GM18520 (cell line): ENCODE results near the gene PLPP7.

Experiments
- ATAC-seq: cut with Tn5 transposase; IDR thresholded peaks from one replicate; pipeline ENCODE4 v1.9.1; 2021; ENCODE audit not compliant: unreplicated experiment

The PLPP7 gene

DNA sequence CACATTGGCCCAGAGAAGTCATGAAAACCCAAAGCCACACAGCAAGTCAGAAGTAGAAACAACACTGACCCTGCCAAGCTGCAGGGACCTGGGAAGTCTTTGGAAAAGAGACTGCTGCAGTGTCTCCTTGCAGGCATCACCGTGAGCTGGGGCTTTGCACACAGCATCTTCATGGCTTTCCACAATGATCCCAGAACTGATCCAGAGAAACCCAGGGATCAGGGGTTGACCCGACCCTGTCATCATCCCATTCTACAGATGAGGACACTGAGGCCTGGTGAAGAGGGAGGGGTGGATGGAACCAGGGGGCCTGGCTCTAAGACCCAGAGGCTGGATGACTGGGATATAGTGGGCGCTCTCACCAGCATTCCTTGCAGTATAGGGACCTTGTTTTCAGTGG, 8.9 kb upstream of the PLPP7 start:
- ATAC-seq: no peak

DNA sequence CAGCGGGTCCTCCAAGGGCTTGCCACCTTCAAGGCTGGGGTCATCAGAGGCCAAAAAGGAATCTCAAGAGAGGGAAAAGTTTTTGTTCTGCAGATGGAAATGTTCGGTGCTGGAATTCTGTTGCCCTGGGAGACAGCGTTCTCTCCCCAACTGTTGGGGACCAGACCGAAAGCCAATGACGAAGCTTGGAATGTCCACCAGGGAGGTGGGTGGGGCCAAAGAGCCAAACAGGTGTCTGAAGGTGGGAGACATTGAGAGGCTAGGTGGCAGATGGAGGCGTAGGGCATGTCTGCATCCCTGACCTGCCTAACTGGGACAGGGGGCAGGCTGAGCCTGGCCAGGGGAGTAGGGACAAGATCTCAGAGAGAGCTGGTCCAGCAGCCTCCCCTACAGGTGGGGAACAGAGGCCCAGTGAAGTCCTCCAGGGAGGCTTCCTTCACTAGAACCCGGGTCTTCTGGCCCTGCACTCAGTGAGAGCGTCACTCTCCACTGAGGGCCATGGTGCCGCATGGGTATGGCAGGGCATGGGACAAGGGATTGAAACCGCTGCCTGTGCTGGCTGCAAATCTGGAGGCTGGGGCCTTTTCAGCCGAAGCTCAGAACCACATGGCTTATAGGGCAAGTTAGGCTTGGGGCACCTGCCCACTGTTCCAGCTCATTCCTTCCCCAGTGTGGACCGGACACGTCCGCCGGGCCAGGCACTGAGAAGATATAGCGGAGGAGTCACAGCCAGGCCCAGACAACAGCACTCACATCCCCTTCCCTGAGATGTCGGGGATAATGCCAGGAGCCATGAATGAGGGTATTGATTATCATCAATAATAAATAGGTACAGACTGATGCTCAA, 8.2 kb upstream of the PLPP7 start:
- ATAC-seq: no peak

DNA sequence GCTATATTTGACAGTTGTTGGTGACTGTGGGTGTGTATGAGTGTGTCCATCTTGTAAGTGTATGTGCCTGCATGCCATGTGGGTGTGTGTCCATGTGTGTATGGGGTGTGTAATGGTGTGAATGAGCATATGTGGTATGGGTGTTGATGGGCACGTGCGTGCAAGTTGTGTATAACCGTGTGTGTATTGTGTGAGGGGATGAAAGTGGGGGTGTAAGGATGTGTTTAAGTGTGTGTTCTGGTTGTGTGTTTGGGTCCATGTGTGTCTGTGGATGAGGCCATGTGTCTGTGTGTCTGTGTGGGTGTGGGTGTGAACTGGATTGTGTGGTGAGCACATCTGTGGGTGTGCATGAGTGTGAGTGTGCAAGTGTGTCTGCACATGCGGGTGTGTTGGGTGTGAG, 7.3 kb upstream of the PLPP7 start:
- no peak for ATAC-seq

DNA sequence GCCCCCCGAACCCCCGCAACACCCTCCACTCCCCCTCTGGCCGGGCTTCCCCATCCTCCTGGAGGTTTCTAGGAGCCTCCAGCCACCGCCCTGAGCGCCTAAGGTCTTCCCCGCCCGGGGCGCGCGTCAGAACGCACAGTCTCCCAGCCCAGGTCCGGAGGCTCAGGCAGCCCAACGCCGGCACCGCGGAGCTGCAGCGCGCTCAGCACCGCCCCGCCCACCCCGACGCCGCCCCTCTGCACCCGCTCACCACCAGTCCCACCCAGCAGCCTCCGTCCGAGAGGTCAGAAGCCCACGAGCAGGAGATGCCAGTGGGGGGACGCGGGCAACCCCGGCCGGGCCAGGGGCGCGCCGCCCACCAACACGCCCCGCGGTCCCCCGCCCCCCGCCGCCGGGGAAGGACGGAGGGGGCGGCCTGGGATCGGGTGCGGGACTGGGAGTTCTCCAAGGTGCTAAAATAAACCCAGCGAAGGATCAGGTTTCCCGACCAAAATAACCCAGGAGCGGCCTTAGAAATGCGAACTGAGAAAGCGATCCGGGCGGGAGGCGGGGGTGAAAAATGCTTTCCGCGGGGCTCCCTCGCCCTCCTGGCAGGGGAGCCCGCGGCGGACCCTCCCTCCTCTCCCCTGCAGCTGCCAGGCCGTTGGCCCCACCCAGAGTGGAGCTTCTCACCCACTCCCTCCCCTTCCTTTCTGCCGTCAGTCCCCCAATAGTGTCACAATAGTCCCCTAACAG, 6.7 kb upstream of the PLPP7 start:
- ATAC-seq: no peak

DNA sequence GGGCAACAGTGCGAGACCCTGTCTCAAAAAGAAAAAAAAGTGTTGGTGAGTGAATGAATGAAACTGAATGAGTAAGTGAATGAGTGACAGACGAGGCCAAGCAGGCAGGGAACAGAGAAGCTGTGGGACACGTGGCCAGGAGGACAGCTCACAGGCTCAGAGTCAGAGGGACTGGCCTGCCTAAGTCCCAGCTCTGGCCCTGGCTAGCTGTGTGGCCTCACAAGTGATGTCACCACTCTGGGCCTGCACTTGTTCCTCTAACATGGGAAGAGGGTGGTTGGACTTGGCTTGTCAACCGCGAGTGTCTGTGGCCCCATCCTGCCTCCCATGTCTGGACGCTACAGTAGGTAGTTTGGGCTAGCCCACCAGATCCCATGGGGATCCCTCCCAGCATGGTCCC, 4.7 kb upstream of the PLPP7 start:
- no peak for ATAC-seq

DNA sequence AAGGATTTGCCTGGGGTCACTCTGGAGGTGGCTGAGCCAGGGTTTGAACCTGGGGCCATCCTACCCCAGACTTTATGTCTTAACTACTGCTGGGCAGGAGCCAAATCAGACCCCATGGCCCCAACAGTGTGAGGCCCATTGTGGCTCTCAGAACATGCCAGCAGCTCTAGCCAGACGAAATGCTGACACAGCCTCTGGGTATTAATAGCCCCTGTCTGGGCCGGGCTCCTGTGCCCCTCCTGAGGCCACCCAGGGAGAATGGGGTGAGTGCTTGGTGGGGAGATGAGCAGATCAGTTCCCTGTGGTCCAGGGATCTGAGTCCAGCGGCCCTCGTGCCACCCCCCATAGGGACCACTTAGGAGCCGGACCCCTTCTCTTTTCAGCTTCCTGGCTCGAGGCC, 2.2 kb upstream of the PLPP7 start:
- no peak for ATAC-seq

DNA sequence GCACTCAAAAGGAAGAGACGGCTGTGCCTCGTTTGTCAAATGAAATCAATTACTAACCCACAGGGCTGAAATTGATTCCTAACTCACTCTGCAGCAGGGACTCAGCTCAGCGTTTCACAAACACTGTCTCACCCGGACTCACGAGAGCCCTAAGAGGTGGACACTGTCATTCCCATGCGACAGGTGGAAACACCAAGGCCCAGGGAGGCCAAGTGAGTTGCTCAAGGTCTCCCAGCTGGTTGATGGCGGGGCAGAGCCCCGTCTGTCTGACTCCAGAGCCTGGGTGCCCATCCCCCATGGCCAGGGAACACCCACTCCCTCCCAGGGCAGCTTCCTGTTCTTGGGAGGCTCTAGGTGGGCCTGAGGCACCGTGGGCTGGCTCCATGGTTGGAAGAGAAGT, 1.3 kb upstream of the PLPP7 start:
- no peak for ATAC-seq

DNA sequence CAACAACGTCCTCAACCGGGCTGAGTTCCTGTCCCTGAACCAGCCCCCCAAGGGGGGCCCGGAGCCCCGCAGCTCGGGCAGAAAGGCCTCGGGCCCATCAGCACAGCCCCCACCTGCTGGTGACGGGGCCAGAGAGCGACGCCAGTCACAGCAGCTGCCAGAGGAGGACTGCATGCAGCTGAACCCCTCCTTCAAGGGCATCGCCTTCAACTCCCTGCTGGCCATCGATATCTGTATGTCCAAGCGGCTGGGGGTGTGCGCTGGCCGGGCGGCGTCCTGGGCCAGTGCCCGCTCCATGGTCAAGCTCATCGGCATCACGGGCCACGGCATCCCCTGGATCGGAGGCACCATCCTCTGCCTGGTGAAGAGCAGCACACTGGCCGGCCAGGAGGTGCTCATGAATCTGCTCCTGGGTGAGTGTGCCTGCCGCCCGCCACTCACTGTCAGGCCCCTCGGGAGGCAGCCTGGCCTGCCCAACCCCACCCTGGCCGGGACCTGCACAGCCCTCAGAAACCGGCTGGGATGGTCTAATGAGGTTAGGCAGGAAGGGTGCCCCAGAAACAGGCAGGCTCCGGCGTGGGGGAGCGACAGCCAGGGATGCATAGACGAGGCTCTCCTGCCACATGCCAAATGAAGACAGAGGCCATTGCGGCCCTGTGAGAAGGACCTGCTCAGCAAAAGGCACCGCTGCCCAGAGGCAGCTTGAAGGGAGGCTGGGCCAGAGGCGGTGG, 678 bp downstream of the PLPP7 start:
- no peak for ATAC-seq

DNA sequence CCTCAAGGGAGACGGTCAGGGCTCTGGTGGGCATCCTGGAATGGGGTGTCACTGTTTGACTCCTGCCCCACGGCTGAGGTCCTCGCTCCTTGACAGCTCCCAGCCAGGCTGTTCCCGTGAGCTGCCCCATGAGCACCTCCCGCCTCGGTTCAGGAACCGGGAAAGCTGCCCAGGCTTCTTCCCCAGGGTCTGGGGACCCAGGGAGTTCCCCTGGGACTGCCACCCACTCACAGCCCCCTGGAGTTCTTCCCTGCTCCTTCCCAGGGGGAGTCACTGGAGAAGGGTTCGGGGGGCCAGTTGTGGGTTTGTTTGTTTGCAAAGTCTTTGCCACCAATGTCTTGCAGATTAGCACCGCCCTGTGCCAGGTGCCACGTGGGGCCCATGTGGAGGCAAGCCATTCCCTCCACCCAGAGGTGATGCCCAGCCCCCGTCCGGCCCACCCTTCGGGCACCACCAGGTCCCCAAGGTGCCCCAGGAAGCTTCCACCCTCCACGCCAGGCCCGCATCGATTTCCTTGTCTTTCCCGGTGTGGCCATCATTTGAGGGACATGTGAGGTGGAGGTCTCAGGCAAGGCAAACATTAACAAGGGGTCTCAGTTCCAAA, 1.3 kb downstream of the PLPP7 start:
- ATAC-seq: no peak

DNA sequence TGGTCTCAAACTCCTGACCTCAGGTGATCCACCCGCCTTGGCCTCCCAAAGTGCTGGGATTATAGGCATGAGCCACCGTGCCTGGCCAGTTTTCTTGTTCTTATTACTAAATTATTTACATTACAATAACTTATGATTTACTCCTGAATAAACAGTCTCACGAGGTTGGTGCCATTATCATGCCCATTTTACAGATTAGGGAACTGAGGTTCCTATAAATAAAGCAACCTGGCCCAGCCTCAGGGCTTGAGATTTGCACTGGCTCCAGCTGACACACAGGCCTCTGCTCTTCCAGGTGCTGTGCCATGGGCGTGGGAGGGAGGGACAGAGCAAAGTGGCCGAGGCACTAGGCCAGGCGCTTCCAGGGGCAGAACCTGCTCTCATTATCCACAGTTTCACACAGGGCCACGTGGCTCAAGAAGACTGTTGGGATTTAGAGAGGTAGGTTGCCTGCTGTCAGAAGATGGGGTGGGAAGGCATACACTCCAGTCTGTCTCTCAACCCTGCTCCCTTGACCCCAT, 2.3 kb downstream of the PLPP7 start:
- no peak for ATAC-seq

DNA sequence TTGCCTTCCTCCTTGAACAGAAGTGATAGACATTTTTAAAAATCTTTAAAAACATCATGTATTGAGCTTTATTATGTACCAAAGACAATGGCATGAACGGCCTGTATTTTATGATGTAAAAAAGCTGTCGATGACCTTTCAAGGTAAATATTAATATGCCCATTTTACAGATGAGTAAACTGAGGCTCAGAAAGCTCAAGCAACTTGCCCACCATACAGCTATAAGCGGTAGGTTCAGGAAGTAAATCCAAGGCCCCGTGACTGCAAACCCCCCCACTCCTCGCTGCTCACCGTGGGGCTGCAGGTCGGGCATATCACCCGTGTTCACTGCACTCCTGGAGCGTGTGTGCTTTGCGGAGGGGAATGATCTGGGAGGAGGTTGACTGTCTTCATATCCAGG, 3.4 kb downstream of the PLPP7 start:
- no peak for ATAC-seq

DNA sequence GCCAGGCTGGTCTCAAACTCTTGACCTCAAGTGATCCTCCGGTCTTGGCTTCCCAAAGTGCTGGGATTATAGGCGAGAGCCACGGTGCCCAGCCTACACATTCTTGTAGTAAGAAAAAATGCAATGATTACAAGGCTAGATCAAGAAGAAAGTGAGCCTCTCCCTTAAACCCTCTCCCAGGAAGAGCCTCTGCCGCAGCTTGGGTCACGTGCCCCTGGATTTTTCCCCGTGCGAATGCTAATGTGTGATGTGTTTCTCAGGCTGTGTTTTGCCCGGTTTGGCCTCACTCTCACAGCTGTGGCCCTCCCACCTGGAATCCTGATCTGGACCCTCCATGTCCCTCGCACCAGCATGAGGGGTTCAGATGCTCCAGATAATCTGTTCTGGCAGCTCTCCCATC, 6.9 kb downstream of the PLPP7 start:
- no peak for ATAC-seq

DNA sequence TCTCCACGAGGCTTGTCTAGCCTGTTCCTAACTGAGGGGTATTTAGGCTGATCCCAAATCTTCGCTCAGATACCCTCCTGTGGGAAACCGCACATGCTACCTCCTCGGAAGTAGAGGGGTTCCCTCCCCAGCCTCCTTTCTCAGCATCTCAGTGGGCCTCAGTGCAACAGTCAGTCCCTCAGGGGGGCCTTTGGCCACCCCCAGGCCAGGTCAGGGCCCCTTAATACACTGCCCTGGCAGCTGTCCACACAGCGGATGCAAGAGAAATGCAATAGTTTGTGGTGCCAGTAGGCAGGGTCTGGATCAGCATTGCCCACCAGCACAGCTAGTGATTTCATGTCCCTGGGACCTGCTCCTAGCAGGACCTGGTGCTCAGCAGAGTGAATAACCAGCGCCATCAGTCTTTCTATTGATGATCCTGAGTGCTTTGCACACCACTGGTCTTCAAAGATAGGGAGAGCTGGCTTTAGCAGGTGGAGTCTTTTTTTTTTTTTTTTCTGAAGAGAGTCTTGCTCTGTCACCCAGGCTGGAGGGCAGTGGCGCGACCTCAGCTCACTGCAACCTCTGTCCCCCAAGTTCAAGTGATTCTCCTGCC, 7.5 kb downstream of the PLPP7 start:
- ATAC-seq: no peak

DNA sequence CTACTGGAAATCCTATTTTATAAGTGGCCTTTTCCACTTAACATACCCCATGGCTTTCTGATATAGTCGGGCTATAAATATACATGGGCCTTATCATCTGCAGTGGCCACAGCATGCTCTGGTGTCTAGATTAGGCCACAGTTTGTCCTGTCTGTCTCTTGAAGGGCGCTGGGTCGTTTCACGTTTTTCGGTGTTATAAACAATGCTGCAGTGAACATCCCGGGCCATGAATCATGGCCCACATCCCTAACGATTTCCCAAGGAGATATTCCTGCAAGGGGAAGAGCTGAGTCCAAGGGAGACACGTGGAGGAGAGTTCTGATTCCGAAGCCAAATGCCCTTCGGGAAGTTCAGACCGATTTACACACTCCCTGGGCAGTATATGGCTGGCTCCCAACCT, 8.4 kb downstream of the PLPP7 start:
- ATAC-seq: no peak

DNA sequence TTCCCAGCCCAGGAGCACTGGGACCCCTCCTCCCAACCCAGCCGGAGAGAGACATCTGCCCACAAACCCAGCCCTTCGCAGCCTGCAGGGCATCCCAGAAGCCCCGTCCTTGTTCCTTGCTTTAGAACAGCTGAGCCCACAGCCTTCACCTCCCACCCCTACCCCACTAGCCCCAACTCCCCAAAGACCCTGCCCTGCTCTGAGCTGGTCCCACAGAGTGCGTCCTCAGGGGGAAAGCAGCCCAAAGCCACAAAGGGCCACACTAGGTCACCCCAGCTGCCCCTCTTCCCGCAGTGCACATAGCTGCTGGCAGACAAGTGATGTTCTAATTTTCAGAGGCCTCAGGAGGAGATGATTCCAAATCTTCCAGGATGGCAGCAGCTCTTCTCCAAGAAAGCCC, 8.8 kb downstream of the PLPP7 start:
- ATAC-seq: no peak

DNA sequence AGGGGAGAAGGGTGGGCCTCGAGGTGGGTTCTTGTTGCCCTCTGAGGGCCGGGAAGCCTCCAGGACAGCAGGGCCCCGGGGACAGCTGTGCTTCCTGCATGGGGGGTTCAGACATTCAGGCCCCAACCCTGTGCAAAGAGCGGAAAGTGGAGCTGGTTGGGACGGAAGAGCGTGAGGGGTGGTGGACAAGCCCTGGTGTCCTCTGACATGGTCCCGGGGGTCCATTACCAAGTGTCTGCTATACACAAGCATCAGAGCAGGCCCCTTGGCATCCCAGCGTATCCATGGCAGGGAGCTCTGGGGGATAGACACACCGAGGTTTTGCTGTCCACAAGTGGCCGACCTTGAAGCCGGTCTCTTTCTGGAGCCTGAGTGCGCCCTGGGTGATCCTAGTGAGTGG, 9.3 kb downstream of the PLPP7 start:
- ATAC-seq: no peak

DNA sequence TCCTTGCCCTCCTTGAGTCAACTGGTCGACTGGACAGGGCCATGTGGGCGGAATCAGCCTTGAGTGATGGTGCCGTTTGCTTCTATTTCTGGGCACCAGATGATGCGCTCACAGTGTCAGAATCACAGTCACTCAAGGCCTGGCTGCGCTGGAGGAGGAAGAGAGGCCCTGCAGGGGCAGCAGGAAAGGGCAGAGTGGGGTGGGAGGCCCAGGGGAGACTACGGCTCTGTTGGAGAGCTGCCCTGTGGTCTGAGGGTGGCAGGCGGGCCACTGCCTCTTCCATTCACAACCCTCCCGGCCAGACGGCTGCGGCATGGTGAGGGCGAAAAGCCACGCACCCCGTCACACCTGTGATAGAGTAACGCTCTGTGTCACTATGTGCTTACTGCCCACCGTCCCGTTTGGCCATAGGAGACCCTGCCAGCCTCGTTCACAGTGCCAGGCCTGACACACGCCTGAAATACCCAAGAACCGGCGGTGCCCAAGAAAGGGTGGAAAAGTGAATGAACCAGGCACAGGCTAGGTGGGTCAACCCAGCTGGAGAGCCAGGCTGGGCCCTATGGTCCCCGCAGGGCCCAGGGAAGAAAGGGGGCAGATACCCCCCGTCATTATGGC, 9.9 kb downstream of the PLPP7 start:
- ATAC-seq: no peak

DNA sequence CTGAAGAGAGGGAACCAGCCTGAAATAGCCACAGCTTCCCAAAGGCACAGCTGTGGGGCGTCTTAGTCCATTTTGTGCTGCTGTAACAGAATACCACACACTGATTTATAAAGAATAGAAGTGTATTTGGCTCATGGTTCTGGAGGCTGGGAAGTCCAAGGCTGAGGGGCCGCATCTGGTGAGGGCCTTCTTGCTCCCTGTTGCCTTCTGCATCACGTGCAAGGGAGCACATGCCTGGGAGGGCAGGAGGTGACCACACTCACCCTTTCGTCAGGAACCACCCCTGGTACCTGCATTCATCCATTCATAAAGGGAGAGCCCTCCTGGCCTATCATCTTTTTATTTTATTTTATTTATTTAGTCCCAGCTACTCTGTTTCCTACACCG, 10.4 kb downstream of the PLPP7 start:
- no peak for ATAC-seq

DNA sequence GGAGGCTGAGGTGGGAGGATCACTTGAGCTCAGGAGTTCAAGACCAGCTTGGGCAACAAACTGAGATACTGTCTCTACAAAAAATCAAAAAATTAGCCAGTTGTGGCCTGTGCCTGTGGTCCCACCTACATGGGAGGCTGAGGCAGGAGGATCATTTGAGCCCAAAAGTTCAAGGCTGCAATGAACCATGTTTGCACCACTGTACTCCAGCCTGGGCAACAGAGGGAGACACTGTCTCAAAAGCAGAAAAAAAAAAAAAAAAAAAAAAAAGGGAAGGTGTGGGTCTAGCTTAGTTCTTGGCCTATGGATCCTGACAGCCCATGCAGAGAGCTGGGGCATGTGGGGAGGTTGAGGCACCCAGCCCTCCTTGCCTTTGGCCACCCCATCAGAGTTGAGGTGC, 10.9 kb downstream of the PLPP7 start:
- ATAC-seq: no peak

DNA sequence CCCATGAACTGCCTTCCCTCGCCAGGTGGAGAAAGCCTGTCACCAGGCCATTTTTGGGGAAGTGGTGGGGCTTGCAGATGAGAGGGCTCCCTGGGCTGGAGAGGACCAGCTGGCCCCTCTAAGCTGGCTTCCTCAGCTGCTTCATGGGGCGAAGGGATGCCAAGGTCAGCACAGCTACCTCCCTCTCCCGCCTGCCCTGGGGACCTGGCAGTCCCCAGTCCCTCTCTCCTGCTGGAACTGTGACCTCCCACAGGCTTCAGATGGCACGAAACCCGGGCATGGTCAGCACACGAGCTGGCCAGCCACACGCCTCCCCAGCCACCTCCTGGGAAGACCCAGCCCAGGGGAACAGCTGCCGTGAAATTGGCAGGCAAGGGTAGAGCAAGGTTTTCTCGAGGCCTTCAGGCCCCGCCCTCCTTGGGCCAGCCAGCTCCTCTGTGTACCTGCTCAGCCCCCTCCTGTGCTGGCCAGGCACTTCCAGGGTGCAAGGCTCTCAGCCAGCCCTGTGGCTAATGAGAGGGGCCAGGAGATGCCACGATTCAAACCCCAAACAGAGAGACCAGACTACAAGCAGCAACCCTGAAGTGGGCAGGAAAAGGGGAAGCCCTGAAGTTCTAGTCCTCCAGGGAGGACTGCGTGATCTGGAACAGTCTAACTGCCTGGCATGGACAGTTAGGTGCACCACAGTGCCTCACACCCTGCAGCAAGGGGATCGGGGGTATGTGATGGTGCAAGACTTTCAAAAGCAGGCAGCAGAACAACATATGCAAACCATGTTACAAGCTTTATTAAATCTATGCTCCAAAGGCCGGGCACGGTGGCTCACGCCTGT, 12.9 kb downstream of the PLPP7 start:
- no peak for ATAC-seq
